DMS153 treated with DMSO at 0.1 percent for 48 hours (cell line): ENCODE measurements around the gene SPATA32.

Experiments
- DNase-seq: peaks from one replicate; lab custom pipeline; 2025; ENCODE audit not compliant: unreplicated experiment; lab: John Stamatoyannopoulos, UW

Gene SPATA32

DNA sequence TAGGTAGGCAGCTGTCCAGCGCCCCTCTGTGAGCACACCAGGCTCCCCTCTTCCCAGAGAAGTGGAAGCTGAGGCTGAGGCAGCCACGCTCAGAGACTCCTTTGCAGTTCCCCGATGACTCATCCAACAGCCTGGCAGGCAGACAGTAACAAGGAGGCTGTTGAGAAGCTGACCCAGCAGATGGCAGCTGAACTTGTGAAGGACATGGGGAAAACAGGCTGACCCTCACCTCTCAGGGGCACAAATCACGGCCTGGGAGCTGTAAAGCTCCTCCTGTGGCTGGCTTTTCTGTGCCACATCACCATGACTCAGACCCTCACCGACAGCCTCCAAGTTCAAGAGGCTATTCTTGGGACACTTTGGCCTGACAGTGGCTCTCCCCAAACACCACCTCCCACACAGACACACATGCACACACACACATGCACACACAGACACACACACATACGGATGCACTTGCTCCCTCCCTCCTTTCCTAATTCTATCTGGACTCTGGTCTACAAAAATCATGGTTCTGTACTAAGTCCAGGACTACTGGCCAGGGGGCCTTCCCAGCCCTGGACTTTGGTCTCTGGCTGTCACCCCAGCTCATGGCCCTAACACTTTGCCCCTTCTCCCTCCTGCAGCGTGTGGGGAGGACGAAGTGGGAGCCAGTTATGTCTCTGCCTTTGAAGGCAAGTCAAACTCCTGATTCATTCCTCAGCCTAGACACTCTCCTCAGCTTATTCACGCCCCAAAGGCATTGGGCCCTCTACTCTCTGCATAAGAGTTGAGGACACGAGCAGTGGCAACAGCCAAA, 31.7 kb upstream of the SPATA32 start:
- no peak for DNase-seq

DNA sequence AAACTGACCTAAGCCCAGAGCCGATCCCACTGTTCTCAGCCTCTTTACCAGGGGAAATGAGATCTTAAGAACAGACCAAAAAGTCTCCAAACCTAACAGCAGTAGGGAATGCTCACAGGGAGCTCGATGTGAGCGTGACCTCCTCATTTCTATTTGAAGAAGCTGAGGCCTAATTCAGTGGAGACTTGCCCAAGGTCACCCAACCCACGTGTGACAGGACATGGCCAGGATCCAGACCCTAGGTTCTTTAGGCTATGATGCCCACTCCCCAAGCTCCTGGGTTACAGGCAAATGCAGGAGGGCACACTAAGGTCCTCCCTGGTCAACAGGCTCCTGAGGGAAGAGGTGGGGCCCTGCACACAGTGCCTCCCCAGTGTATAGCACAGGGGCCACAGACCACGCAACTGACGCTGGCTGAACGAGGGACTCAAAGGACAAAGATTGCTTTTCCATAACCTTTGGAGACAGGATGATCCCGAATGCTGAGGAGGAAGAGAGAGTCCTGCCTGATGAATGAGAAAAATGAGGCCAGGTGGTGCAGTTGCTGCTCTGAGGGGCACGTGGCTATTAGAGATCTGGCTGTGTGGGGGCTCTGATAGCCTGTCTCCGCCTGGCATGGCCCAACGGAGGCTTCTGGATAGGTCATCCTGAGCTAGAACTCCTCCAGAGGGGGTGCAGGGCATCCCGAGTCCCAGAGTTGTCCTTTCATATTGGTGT, 31.0 kb upstream of the SPATA32 start:
- no peak for DNase-seq

GRCh38 chr17:45291171-45291805, 29.4 kb upstream of the SPATA32 start:
- no peak for DNase-seq

DNA sequence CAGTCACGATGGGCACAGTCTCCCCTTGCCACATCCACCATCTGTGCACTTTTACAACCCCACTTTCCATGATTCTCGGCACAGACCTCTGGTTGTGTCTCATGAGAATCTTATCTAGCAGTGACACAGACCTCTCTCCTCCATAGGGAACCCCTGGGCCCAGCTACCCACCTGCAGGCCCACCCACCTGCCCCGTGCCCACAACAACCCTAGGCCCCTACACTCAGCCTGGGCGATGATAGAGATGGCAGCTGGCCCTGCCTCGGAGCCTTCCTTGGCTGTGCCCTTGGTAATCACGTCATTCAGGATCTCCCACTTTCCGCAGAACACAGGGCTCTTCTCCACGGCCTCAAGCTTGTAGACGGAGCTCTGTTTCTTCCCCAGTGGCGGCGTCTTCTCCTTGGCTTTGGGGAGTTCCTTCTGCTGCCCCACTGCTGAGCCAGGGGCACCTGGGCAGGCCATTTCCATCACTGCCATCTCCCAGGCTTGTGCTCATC, 28.4 kb upstream of the SPATA32 start:
- DNase-seq = no peak

DNA sequence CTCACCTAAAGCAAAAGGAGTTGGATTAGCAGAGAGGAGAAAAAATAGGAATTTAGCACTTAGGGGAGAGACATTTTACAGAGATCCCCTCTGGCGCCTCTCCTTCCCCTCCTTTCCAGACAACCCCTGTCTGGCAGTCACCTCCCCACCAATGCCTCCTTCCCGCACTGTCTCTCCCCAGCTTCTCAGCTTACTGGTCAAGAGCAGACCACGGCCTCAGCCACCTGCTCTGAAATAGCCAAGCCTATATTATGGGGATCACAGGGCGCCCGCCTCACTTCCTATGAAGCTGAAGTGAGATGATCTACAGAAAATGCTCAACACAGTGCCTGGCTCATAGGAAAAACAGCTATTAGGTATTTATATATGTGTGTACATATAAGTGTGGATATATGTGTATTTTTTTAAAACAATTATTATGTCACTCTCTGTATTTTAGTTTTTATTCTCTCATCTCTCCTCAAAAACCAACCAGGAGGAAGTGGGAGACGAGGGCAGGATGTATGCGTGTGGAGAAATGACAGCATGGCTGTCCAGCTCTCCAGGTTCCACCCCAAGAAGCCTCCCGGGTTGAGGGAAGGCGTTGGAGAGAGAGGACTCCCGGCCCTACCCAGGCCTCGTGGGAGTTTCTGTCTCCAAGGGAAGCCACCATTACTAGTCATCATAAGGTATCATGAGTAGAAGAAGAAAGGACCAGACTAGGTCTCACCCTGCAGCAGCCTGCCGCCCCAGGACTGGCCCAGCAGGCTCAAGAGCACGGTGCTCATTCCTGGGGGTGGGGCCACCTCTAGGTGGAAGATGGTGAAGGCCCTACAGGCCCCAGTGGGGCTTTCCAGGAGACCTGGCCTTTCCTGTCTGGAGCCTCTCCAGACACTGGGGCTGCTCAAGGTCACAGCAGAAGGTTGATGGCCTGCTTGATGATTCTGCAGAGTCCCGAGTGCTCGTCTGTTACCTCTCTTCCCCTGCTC, 27.7 kb upstream of the SPATA32 start:
- no peak for DNase-seq

- no peak for DNase-seq
Observed at GRCh38 chr17:45288825-45289224, 26.9 kb upstream of the SPATA32 start.

- no peak for DNase-seq
Observed at GRCh38 chr17:45287526-45288500, 25.9 kb upstream of the SPATA32 start.

GRCh38 chr17:45286286-45286685, 24.4 kb upstream of the SPATA32 start:
- DNase-seq = no peak

- DNase-seq = no peak
Observed at GRCh38 chr17:45284176-45285140, 22.6 kb upstream of the SPATA32 start.

DNA sequence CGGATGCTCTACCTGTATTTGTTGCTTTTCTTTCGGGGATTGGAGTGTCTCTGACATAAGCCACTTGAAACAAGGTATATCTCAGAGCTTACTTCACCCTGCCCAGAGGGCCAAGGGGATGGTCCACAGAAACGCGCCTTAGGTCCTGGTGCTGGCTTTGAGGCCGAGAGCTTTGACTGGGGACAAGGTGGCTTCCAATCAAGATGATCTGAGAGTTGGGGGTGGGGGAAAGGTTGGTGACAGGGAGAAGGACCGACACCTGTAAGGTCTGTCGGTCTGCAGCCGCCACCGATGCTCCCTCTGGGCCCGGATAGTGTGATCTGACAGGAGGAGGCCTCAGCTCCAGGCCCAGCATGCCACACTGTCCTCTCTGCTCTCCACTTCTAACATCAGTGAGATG, 21.8 kb upstream of the SPATA32 start:
- DNase-seq = no peak

- no peak for DNase-seq
Observed at GRCh38 chr17:45282683-45283644, 21.1 kb upstream of the SPATA32 start.

DNA sequence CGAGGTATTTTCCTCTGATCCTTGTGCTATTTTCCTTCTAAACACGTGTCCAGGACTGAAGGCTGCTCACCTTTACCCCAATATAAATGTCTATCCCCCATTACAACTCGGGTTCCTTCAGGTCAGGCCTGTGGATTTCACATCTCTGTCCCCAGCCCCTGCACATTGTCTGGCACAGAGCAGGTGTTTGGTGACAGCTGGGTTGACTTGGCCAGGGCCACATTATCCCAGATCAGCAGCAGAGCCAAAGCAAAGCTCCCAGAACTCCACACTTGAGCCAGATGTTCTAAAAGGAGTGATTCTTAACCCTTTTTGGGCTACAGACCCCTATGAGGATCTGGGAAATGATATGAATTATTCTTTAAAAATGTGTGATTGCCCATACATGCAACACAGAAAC, 18.0 kb upstream of the SPATA32 start:
- no peak for DNase-seq

DNA sequence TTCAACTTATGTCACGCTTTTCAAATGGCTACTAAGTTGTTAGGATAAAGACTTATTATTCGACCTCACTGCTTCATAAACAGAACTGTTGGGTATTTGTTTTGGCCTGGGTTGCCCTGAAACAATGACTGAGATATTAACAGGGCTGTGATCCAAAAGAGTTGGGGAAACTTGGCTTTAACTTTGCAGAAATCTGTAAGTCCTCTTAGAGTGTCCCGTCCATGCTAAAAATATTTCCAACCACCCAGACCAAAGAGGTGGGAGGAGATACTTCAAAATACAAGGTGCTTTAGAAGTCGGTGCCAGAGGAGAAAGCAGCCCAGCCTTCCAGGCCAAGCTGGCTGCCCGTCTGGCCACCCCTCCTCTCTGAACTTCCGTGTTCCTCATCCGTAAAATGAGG, 16.1 kb upstream of the SPATA32 start:
- no peak for DNase-seq

DNA sequence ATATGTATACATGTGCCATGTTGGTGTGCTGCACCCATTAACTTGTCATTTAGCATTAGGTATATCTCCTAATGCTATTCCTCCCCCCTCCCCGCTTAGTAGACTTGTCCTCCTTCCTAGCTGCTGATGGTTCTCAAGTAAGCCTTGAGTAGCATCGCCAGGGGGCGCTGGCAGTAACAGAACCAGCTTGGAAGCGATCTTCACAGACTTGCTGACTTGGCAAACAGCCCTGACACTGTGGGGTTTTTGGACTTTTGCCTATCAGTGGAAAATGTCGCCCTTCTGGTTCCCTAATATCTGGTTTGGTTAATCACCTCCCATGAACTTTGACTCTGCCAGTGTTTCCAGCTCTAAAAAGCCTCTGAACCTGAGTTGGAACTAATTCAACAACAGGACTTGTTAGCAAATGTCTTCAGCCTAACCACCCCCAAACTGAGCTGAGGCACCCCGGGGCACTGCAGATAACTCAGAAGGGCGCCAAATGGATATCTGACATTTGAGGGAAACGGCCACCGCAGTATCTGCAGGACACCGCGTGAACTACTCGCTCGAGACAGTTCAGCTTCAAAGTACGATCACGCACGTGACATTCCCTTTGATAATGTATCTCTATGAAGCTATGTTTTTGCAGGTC, 15.4 kb upstream of the SPATA32 start:
- peak; percentile 68 for DNase-seq

- no peak for DNase-seq
Observed at GRCh38 chr17:45276031-45276430, 14.1 kb upstream of the SPATA32 start.

GRCh38 chr17:45274033-45274432, 12.1 kb upstream of the SPATA32 start:
- DNase-seq = no peak

- no peak for DNase-seq
Observed at GRCh38 chr17:45273551-45273957, 11.7 kb upstream of the SPATA32 start.
